SKM-1 treated with dmso at 0.1 percent for 144 hours (cell line): ENCODE measurements around the gene AP1M2.
"Not testable (repeated sequence)": the region's sequence is repeated elsewhere in the genome, so short reads cannot be mapped to it uniquely, and the experiment has no call there.

Source experiments
- DNase-seq: peaks from one replicate; lab custom pipeline; 2025; ENCODE audit not compliant: unreplicated experiment; lab: John Stamatoyannopoulos, UW

Gene AP1M2

DNA sequence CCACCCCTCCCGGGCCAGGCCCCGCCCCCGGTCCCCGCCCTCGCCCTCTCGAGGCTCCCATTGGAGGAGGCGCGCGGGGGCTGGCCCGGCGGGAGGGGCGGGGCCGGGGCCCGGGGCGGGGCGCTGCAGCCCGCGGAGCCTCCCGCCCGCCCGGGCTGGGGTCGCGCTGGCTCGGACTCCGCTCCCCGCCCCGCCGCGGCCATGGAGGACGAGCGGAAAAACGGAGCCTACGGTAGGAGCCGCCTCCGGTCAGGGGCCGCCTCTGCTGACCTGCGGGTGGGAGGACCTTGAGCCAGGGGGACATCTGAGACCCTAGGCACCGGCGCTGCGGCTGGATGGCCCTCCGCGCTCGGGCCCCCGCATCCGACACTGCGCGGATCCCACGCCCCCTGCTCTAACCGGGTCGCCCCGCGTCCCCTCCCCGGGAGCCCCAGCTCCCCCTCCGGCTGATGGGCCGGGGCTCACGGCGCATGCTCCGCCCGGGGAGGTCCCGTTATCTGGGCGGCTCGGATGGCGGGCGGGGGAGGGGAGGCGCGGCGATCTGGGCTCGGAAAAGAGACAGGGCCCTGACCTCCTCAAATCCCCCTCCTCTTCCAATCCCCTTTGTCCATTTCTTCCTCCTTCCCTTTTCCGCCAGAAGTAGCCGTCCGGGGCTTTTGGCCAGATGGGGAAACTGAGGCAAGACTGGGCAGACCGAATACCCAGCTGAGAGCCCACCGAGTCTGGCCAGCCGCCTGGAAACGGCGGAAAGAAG is 15.4 kb upstream of the AP1M2 start:
- peak; percentile 53 for DNase-seq

DNA sequence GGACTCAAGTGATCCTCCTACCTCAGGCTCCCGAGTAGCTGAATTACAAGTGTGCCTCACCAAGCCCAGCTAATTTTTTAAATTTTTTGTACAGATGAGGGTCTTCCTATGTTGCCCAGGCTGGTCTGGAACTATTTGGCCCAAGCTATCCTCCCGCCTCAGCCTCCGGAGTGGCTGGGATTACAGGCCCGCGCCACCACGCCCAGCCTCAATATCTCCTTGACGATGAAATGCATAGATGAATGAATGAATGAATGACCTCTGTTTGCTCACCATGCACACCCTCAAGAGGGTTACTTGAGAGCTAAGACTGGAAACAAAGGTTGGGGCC is 14.9 kb upstream of the AP1M2 start:
- DNase-seq: no peak

DNA sequence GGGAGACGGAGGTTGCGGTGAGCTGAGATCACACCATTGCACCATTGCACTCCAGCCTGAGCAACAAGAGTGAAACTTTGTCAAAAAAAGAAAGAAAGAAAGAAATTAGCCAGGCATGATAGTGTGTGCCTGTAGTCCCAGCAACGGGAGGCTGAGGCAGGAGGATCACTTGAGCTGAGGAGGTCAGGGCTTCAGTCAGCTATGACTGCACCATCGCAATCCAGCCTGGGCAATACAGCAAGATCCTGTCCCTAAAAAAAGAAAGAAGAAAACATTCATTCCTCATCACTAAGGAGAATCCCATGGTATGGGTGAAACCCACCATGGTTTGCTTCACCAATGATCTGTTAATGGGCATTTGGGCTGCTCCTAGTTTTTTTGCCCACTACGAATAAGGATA is 13.0 kb upstream of the AP1M2 start:
- no peak for DNase-seq

DNA sequence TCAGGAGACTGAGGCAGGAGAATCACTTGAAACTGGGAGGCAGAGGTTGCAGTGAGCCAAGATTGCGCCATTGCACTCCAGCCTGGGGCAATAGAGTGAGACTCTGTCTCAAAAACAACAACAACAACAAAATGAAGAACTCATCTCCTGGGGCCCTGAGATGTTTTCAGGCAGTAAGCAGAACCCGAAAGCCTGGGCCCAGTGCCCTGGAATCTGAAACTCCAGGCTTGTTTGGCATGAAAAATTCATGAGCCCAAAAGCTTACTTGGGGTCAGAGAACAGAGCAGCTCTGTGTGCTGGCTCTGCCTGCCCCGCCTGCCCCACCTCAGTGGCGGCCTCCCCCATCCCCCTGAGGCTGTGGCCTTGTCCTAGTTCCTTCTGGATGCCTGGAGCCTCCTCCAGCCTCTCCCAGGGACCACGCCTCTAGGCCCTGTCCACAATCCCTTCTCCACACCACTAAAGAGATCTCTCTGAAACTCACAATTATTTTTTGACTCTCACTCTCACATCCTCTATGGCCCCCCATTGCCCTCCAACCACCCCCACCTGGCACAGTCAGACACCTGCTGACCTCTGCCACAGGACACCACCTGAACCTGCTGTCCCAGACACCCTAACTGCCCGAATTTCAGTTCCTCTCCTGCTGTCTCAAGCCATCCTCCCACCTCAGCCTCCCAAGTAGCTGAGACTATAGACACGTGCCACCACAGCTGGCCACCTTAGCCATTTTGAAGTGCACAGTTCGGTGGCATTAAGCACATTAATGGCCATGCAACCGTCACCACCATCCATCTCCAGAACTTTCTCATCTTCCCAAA is 6.9 kb upstream of the AP1M2 start:
- DNase-seq: no peak

DNA sequence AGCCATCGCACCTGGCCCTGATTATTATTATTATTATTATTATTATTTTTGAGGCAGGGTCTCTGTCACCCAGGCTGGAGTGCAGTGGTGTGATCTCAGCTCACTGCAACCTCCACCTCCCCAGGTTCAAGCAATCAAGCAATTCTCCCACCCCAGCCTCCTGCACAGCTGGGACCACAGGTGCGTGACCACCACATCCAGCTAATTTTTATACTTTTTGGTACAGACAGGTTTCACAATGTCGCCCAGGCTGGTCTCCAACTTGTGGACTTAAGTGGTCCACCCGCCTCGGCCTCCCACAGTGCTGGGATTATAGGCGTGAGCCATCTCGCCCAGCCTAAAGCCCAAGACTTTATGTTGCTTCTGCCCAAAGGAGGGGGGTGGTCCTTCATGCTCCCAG is 6.0 kb upstream of the AP1M2 start:
- no peak for DNase-seq

DNA sequence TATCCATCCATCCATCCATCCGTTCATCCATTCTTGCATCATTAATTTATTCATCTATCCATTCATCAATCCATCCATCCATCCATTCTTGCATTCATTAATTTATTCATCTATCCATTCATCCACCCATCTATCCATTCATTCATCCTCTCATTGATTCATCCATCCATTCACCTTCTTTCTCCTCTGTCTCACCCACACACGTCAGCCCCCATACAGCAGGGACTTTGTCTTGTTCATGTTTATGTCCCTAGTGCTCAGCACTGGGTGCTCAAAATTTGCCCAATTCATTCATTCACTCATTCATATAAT is 683 bp upstream of the AP1M2 start:
- DNase-seq: no peak

DNA sequence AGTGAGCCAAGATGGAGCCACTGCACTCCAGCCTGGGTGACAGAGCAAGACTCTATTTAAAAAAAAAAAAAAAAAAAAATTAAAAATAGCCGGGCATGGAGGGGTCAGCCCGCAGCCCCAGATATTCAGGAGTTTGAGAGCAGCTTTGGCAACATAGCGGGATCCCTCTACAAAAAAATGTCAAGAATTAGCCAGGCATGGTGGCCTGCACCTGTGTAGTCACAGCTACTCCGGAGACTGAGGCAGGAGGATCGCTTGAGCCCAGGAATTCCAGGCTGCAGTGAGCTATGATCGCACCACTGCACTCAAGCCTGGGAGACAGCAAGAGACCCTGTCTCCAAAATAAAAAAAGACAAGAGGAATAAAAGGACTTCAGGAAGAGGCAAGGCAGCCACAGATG is 716 bp downstream of the AP1M2 start:
- no peak for DNase-seq

DNA sequence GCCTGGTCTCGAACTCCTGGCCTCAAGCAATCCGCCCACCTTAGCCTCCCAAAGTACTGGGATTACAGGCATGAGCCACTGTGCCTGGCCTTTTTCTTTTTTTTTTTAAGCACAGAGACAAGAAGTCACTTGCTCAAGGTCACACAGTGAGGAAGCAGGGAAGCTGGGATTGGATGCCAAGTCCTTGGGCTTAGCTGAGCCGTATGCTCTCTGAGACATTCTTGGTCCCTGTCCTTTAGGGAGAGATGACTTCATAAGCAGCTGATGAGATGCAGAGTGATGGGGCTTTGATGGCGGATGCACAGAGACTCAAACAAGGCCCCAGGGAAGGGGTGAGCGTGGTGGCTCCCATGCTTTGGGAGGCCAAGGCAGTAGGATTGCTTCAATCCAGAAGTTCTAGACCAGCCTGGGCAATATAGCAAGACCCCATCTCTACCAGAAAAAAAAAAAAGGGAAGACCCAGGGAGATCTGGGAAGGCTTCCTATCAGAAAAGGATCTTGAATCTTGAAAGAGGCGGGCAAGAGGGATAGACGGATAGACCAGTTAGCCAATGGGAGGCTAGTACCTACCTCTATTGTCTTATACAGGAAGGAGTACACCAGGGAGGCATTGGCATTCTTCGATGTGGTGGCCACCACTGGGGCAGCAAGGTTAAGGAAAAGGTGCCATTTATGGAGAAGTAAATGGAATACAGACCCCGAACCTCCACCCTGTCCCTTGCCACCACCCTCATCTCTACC is 3.9 kb downstream of the AP1M2 start:
- DNase-seq: no peak

DNA sequence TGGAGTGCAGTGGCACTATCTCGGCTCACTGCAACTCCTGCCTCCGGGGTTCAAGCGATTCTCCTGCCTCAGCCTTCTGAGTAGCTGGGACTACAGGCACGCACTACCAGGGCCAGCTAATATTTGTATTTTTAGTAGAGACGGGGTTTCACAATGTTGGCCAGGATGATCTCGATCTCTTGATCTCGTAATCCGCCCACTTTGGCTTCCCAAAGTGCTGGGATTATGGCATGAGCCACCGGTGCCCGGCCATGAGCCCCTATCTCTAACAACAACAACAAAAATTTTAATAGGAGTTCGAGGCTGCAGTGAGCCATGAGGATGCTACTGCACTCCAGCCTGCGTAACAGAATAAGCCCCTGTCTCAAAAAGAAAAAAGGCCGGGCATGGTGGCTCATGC is 5.0 kb downstream of the AP1M2 start:
- no peak for DNase-seq

DNA sequence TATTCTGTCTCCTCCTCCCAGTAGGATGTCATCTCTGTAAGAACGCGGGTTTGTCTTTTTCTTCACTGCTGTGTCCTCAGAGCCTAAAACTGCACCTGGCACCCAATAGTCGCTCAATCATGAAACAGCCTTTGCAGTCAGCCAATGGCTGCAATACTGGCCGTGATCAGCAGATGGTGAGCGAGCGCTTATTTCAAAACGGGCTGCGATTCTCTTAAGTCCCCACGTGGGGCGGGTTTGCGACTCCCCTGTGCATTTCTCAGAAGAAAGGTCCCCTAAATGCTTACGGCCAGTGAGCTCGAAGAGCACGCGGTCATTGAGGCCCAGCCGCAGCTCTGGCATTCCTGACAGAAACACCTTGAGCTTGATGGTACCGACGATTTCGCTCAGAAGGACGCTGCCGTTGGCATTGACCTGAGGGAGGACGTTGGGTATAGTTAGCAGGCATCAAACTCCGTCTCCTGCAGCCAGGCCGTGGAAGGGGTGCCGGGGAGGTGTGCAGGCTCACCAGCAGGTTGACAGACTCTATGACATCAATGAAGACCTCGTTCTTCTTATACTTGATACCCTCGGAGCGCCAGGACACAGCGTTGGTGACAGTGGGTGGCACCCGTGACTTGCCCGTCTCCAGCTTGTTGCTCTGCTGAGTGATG is 6.0 kb downstream of the AP1M2 start:
- DNase-seq: peak; percentile 92

DNA sequence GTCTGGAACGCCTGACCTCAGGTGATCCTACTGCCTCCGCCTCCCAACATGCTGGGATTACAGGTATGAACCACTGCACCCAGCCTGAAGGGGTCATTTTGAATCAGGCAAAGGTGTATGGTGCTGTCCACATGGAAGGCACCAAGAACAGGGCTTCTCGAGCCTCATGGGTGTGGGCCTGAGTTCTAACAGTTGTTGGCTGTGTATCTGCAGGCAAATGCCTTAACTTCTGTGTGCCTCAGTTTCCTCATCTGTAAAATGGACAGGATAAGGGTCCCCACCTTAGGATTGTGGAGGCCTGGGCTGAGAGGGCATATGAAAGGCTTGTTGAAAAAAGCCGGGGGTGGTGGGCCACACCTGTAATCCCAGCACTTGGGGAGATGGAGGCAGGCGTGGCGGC is 9.2 kb downstream of the AP1M2 start:
- no peak for DNase-seq

DNA sequence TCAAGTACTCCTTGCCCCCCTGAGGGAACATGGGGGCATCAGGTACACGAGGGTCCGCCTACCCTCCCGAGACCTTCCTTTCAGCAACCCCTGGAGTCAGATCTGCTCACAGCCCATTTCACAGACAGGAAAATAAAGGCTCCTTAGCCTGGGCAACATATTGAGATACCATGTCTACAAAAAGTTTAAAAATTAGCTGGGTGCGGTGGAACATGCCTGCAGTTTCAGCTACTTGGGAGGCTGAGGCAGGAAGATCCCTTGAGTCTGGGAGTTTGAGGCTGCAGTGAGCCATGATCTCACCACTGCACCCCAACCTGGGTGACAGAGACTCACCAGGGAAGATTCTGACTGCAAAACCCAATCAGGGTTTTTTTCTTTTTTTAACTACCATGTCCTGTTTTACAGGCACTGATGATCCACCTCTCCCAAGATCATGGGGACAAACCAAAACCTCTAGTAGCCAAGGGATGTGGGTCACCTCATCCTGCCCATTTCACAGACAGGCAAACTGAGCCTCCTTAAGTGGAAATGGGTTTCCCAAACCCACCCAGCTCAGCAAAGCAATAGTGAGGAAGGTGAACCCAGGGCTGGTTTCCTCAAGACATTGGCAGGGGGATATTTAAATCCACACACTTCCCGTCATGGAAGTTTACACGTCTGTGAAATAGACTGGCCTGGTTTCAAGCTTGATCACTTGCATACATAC is 11.9 kb downstream of the AP1M2 start:
- DNase-seq: no peak

DNA sequence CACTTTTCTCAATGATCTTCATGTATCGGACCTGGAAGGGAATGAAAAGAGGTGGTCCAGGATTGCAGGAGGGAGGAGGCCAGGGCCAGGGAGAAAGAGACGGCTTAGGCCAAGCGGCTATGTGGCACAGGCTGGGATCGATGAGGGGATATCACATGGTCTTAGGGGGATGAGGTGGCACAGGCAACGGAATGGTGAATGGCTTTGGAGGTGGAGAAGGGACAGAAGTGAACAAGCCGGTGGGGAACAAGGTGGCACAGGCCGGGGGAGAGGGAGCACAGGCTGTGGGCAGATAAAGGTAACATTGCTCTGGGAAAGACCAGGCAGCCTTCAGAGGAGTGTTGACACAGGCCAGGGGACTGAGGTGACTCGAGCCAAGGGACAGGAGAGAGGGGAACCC is 12.7 kb downstream of the AP1M2 start:
- DNase-seq: no peak

DNA sequence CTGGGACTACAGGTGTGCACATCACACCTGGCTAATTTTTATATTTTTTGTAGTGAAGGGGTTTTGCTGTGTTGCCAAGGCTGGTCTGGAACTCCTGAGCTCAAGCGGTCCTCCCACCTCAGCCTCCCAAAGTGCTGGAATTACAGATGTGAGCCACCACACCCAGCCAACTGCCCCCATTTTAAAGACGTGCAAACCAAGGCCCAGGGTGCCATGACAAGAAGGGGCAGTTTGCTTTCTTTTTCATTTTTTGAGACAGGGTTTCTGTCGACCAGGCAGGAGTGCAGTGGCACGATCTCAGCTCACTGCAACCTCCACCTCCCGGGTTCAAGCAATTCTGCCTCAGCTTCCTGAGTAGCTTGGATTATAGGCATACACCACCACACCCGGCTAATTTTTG is 13.3 kb downstream of the AP1M2 start:
- not testable (repeated sequence) for DNase-seq

DNA sequence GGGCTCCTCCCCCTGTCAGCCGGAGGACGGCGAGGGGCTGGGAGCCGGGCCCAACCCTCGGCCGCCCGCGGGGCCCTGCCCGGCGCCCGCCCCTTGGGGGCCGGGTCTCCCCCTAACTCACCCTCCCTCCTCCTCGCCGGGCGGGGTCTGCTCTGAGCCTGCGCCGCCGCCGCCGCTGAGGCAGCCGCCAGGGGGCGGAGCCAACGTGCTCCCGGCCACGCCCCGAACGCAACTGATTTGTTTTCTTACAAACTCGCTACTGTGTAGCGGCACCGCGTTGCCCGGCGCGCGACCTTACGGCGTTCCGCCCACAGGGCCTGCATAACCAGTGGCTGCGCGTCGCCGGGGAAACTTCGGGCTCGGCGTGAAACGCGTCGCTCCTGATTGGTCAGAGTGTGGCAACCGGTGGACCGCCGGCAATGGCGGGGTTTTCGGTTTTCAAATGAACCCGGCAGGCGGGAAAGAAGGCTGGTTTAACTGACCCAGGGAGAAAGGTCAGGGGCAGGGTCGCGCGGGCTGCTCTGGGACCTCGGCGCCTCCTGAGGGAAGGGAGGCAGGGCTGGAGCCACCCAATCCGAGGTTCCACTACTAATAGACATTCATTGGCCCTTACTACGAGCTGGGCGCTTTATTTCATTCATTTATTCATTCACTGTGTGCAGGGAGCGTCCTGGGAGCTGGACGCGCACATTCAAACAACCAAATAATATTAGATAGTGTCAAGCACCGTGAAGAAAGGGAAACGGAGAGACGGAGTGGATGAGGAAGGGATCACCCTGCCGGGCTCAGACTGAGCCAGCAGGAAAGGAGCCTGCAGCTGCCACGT is 18.1 kb downstream of the AP1M2 start, which contains the start of gene CDKN2D:
Gene CDKN2D, minus strand, starts transcription at position 154 of the 826 bp plus-strand sequence. CDS start 326 bp downstream, outside the sequence.
- DNase-seq: peak; percentile 97

DNA sequence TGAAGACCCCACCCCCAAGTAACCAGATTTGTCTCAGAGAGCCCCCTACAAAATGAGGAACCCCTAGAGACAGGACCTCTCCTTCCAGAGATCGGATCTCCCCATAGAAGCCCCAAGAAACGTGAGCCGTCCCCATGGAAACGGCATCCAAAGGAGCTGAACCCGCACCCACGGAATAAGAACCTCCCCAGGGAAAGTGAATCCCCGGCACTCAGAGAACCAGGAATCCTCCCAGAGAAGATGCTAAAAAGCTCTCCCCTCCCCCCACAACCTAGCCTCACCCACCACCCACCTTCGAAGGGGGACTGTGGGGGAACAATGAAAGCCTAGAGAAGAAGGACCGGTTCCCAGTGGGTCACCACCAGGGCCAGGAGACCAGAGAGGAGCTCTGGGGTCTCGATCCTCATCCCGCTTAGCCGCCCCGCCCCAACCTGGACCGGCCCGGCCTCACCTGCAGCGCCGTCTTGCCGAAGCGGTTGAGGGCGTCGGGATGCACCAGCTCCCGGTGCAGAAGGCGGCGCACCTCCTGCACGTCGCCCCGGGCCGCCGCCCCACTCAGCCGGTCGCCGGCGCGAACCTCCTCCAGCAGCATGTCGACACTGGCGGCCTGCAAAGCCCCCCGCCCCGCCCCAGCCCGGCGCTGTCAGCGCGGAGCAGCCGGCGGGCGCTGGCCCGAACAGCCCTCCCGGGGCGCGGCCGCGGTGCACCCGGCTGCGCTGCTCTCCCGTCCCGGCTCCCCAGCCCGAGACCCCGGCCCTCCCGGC is 18.9 kb downstream of the AP1M2 start:
- DNase-seq: no peak

DNA sequence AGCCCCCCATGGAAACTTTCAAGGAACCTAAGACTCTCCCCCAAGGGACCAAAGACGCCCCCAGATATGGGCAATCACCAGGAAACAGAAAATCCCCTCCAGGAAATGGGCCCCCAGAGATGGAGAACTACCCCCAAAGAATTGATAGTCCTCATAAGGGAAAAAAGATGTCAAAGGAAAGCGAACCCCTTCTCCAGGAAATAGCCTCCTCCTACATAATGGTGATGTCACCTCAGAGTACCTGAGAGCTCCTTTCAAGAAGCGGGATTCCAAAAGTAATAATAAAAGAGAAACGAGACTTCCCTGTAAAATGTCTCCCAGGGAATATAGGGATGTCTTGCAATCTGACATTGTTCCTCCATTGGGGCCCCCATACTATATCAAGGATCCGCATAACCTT is 19.5 kb downstream of the AP1M2 start:
- DNase-seq: no peak

DNA sequence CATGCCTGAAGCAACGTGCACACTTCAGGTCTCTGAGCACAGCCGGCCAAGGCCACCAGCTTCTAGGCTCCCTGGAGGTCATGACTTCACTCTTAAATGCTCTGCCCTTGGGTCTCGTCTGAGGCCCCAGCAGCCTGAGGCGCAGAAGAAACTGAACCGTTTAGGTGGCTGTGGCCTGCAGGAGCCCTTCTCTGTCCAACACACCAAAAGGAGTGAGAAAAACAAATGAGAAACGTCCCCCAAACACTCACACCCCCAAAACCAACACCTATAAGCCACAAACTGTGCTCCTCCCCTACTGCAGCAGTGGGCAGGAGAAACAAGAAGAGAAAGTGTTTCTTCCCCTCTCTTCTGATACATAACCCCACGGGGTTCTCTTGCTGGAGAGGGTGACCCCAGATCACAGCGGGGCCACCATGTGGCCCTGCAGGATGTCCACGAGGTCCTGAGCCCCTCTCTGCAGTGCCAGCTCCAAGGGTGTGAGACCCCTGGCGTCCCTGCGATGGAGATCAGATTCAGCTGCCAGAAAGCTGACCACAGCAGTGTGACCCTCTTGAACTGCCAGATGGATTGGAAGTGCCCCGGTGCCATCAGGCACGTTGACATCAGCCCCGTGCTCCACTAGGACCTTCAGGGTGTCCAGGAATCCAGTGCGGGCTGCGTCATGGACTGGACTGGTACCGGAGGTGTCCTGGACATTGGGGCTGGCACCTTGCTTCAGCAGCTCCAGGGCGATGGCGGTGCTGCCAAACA is 20.3 kb downstream of the AP1M2 start:
- peak; percentile 37 for DNase-seq

DNA sequence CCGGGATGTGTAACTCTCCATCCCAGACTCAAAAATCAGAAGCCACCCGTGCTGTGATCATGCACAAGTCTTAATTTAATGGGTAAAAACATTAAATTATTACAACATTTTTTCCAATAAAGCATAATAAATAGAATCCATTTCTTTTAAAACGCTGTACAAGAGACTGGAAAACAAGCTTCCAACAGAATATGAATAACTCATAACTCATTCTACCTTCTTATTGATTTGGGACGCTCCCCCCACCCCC is 20.8 kb downstream of the AP1M2 start:
- no peak for DNase-seq
